Left lung (tissue), 10 donors: ENCODE measurements around the gene LIF. TPM values are rescaled to one million over a fixed set of nuclear protein-coding genes. Genes with fewer than 3 reads are reported as not detected.

Experiments
- ATAC-seq: fragments of 200-7000 bp; cut with Tn5 transposase; one replicate; pipeline ENCODE4 v1.9.1; 2020; ENCODE audit warnings: moderate library complexity
- DNase-seq, 4 donors: peaks; one replicate each; pipeline ENCODE4 v3.0.0-alpha.2; 2013 to 2020
- H3K27ac ChIP-seq, 2 donors: fragments of 200-600 bp; sonication (generic) in 1 of 2; one replicate each; pipeline versions ENCODE4 v1.5.0 to v1.8.0; 2020 to 2021
- H3K27me3 ChIP-seq, 2 donors: fragments of 200-600 bp; sonication (generic) in 1 of 2; one replicate each; pipeline versions ENCODE4 v1.5.0 to v1.8.0; 2020 to 2021
- H3K36me3 ChIP-seq, 2 donors: fragments of 200-600 bp; sonication (generic) in 1 of 2; one replicate each; pipeline versions ENCODE4 v1.5.0 to v1.8.0; 2020 to 2021
- H3K4me1 ChIP-seq, 2 donors: fragments of 200-600 bp; one replicate each; pipeline ENCODE4 v1.8.0; 2021
- H3K4me3 ChIP-seq, 2 donors: fragments of 200-600 bp; sonication (generic) in 1 of 2; one replicate each; pipeline versions ENCODE4 v1.5.0 to v1.8.0; 2020 to 2021; ENCODE audit warnings: mild to moderate bottlenecking in 1 of 2
- H3K9me3 ChIP-seq, 2 donors: fragments of 200-600 bp; sonication (generic) in 1 of 2; one replicate each; pipeline versions ENCODE4 v1.5.0 to v1.8.0; 2020 to 2021
- intact Hi-C, 2 donors: fragments of 100-400 bp; cut with DNase I; formaldehyde crosslinking; loops; one replicate each; pipeline versions ENCODE4 v1.11.2 to v1.14.2; 2022
- polyA plus RNA-seq, 6 donors: library from polyadenylated mRNA; unstranded; fragments of 120-200 nt; gene quantifications; one replicate each; pipeline ENCODE4 v1.2.1, GENCODE V29; 2013; ENCODE audit not compliant: insufficient read length in 6 of 6
- total RNA-seq, 2 donors: library from RNA; stranded (reverse); fragmentation: NEBNext Ultra II Directional; extraction: Animal tissue kit (Norgen Biotek cat#: 25700); gene quantifications; one replicate each; pipeline ENCODE4 v1.2.1, GENCODE V29; 2021
- TF ChIP-seq, protein P1 (sequence below), 2 donors: fragments of 200-600 bp; sonication (generic) in 1 of 2; IDR thresholded peaks; one replicate each; pipeline versions ENCODE4 v1.5.0 to v1.8.0; 2021; ENCODE audit warnings: antibody characterized with exemption in 2 of 2
- donor health status: DM: no; HTN: yes; CAD: no.
- donor health status: DM: no; HTN: no; CAD: no.

The LIF gene
- total and polyA plus RNA-seq, 8 donors = 1.4 to 10.7 (median 2.5) TPM

DNA sequence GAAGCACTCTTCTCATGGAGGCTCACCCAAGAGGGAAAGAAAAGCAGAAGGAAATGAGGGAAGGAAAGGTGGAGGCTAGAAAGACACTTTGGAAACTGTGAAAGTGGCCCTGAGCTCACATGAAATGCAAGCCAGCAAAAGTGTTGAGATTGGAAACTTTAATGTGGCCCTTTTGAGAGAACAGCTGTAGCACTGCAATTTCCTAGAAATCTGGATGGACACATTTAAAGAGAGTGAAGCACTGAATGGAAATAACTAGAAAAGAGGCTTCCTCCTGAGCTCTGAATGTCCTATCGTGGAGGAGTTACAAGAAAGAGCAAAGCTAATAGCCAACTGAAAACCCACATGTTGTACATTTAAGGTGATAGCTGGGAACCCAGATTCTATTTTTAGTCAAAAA is 56.0 kb downstream of the LIF start:
- Histone ChIP-seq H3K4me1 (peaks cover 11 to 52% of the 10 kb centered on the region in 2 donors), H3K36me3 (no peaks in the 10 kb centered on the region), H3K9me3 (no peaks in the 10 kb centered on the region), H3K27me3 (no peaks in the 10 kb centered on the region), H3K4me3 (no peak overlapping the region), H3K27ac (no peak overlapping the region)
- DNase-seq (no peak), ATAC-seq (no peak)
- TF ChIP-seq, protein P1, sequence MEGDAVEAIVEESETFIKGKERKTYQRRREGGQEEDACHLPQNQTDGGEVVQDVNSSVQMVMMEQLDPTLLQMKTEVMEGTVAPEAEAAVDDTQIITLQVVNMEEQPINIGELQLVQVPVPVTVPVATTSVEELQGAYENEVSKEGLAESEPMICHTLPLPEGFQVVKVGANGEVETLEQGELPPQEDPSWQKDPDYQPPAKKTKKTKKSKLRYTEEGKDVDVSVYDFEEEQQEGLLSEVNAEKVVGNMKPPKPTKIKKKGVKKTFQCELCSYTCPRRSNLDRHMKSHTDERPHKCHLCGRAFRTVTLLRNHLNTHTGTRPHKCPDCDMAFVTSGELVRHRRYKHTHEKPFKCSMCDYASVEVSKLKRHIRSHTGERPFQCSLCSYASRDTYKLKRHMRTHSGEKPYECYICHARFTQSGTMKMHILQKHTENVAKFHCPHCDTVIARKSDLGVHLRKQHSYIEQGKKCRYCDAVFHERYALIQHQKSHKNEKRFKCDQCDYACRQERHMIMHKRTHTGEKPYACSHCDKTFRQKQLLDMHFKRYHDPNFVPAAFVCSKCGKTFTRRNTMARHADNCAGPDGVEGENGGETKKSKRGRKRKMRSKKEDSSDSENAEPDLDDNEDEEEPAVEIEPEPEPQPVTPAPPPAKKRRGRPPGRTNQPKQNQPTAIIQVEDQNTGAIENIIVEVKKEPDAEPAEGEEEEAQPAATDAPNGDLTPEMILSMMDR (IDR thresholded peaks at IDR 0.05) = no peak
- intact Hi-C loops = no loop called here

Other genes with a start within 250 kb of the LIF start
- gene HORMAD2, start 166.3 kb downstream of the LIF start, total RNA-seq = under 1 TPM in 1 of 2 donors, not detected in 1; 0.13 TPM
- gene HORMAD2, start 166.3 kb downstream of the LIF start, polyA plus RNA-seq = under 1 TPM in 5 of 6 donors, not detected in 1; 0.18 to 0.74 (median 0.21) TPM
- 1 to 10 TPM; 4.8 to 6.3 TPM for gene OSM, start 20.1 kb upstream of the LIF start, total RNA-seq
- 1 to 10 TPM in 1 of 6 donors, under 1 TPM in 5; 0.17 to 1.3 (median 0.30) TPM for gene OSM, start 20.1 kb upstream of the LIF start, polyA plus RNA-seq
- gene CASTOR1, start 42.7 kb upstream of the LIF start, total RNA-seq = 10 to 100 TPM; 12.4 to 12.8 TPM
- gene CASTOR1, start 42.7 kb upstream of the LIF start, polyA plus RNA-seq = 10 to 100 TPM; 10.7 to 16.7 (median 15.9) TPM
- 10 to 100 TPM; 21.7 to 25.4 TPM for gene TBC1D10A, start 80.2 kb upstream of the LIF start, total RNA-seq
- 10 to 100 TPM; 15.4 to 19.8 (median 17.8) TPM for gene TBC1D10A, start 80.2 kb upstream of the LIF start, polyA plus RNA-seq
- 100 to 1,000 TPM; 133 to 146 TPM for gene SF3A1, start 110.1 kb upstream of the LIF start, total RNA-seq
- 100 to 1,000 TPM; 119 to 154 (median 137) TPM for gene SF3A1, start 110.1 kb upstream of the LIF start, polyA plus RNA-seq
- gene CCDC157, start 110.2 kb upstream of the LIF start, total RNA-seq = 1 to 10 TPM; 2.8 to 3.9 TPM
- 1 to 10 TPM; 3.7 to 8.1 (median 4.3) TPM for gene CCDC157, start 110.2 kb upstream of the LIF start, polyA plus RNA-seq
- gene RNF215, start 140.7 kb upstream of the LIF start, total RNA-seq = 10 to 100 TPM; 14.6 to 19.0 TPM
- gene RNF215, start 140.7 kb upstream of the LIF start, polyA plus RNA-seq = 10 to 100 TPM; 20.3 to 27.5 (median 24.5) TPM
- 1 to 10 TPM; 8.3 to 9.2 TPM for gene SEC14L2, start 150.3 kb upstream of the LIF start, total RNA-seq
- gene SEC14L2, start 150.3 kb upstream of the LIF start, polyA plus RNA-seq = 10 to 100 TPM in 4 of 6 donors, 1 to 10 TPM in 2; 9.1 to 13.4 (median 10.9) TPM
- gene MTFP1, start 179.0 kb upstream of the LIF start, total RNA-seq = 10 to 100 TPM; 15.6 to 31.8 TPM
- gene MTFP1, start 179.0 kb upstream of the LIF start, polyA plus RNA-seq = 10 to 100 TPM in 1 of 6 donors, 1 to 10 TPM in 5; 5.7 to 10.1 (median 7.4) TPM
- gene SEC14L3, start 225.3 kb upstream of the LIF start, total RNA-seq = under 1 TPM in 1 of 2 donors, not detected in 1; 0.29 TPM
- gene SEC14L3, start 225.3 kb upstream of the LIF start, polyA plus RNA-seq = under 1 TPM in 5 of 6 donors, not detected in 1; 0.09 to 0.44 (median 0.20) TPM